ENCODE data around the gene SMOC1. TPM values are rescaled to one million over a fixed set of nuclear protein-coding genes. Genes with fewer than 3 reads are reported as not detected.

Gene SMOC1
- total RNA-seq, 3 donors from 2014 or later (not counting 1 experiment from before 2014, with no cell fraction given): not detected

- no peak overlapping the region for H3K4me3 ChIP-seq (ENCODE audit: low read length)
- H3K36me3 ChIP-seq (ENCODE audit: control insufficient read depth, insufficient read depth, low read length): no peaks in the 10 kb centered on the region
- TF ChIP-seq, protein P1, sequence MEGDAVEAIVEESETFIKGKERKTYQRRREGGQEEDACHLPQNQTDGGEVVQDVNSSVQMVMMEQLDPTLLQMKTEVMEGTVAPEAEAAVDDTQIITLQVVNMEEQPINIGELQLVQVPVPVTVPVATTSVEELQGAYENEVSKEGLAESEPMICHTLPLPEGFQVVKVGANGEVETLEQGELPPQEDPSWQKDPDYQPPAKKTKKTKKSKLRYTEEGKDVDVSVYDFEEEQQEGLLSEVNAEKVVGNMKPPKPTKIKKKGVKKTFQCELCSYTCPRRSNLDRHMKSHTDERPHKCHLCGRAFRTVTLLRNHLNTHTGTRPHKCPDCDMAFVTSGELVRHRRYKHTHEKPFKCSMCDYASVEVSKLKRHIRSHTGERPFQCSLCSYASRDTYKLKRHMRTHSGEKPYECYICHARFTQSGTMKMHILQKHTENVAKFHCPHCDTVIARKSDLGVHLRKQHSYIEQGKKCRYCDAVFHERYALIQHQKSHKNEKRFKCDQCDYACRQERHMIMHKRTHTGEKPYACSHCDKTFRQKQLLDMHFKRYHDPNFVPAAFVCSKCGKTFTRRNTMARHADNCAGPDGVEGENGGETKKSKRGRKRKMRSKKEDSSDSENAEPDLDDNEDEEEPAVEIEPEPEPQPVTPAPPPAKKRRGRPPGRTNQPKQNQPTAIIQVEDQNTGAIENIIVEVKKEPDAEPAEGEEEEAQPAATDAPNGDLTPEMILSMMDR (IDR thresholded peaks at IDR 0.05): no peak
- H3K9me3 Mint-ChIP-seq: no peaks in the 10 kb centered on the region
- 70% methylated on average over 7 of the region's 8 CpGs for WGBS (ENCODE audit: insufficient coverage)
- no peaks in the 10 kb centered on the region for H3K9me3 ChIP-seq (ENCODE audit: control insufficient read depth, insufficient read depth, low read length)
- no peak overlapping the region for H3K4me3 Mint-ChIP-seq
- no peaks in the 10 kb centered on the region for H3K4me1 ChIP-seq (ENCODE audit: control insufficient read depth, insufficient read depth, low read length)
- H3K27ac ChIP-seq (ENCODE audit: low read length): no peak overlapping the region
- H3K27me3 Mint-ChIP-seq (ENCODE audit: low read depth in 2 of 2): peaks cover 7 to 10% of the 10 kb centered on the region in 2 donors
- no peaks in the 10 kb centered on the region for H3K27me3 ChIP-seq (ENCODE audit: control insufficient read depth, insufficient read depth, low read length)
- ATAC-seq (no peak), DNase-seq (no peak)
- H3K27ac Mint-ChIP-seq: no peak overlapping the region
- intact Hi-C loops (cut with micrococcal nuclease): no loop called here
- H3K36me3 Mint-ChIP-seq: no peaks in the 10 kb centered on the region
- H3K4me1 Mint-ChIP-seq: no peaks in the 10 kb centered on the region
Observed at GRCh38 chr14:69855180-69855832, 23.9 kb upstream of the SMOC1 start.

GRCh38 chr14:69858801-69859200 is 20.4 kb upstream of the SMOC1 start:
- 81% methylated on average over 8 of the region's 8 CpGs for WGBS (ENCODE audit: insufficient coverage)
- Histone ChIP-seq H3K4me1 (ENCODE audit: control insufficient read depth, insufficient read depth, low read length) (no peaks in the 10 kb centered on the region), H3K36me3 (ENCODE audit: control insufficient read depth, insufficient read depth, low read length) (no peaks in the 10 kb centered on the region), H3K4me3 (ENCODE audit: low read length) (no peak overlapping the region), H3K27ac (ENCODE audit: low read length) (no peak overlapping the region), H3K9me3 (ENCODE audit: control insufficient read depth, insufficient read depth, low read length) (no peaks in the 10 kb centered on the region), H3K27me3 (ENCODE audit: control insufficient read depth, insufficient read depth, low read length) (no peaks in the 10 kb centered on the region)
- H3K27me3 Mint-ChIP-seq (ENCODE audit: low read depth in 2 of 2): peaks cover 13 to 15% of the 10 kb centered on the region in 2 donors
- H3K9me3 Mint-ChIP-seq: no peaks in the 10 kb centered on the region
- no peak overlapping the region for H3K4me3 Mint-ChIP-seq
- H3K36me3 Mint-ChIP-seq: no peaks in the 10 kb centered on the region
- no peak for DNase-seq
- no peaks in the 10 kb centered on the region for H3K4me1 Mint-ChIP-seq
- ATAC-seq: no peak
- no peak overlapping the region for H3K27ac Mint-ChIP-seq
- TF ChIP-seq, protein P1 (IDR thresholded peaks at IDR 0.05): no peak
- intact Hi-C loops (cut with micrococcal nuclease): no loop called here

GRCh38 chr14:69859591-69859990 is 19.6 kb upstream of the SMOC1 start:
- Mint-ChIP-seq H3K9me3 (peaks cover 0 to under 1% of the 10 kb centered on the region in 2 donors), H3K27ac (no peak overlapping the region), H3K36me3 (no peaks in the 10 kb centered on the region), H3K4me1 (no peaks in the 10 kb centered on the region), H3K4me3 (no peak overlapping the region), H3K27me3 (ENCODE audit: low read depth in 2 of 2) (peaks cover 16 to 21% of the 10 kb centered on the region in 2 donors)
- TF ChIP-seq, protein P1 (IDR thresholded peaks at IDR 0.05): no peak
- no peaks in the 10 kb centered on the region for H3K27me3 ChIP-seq (ENCODE audit: control insufficient read depth, insufficient read depth, low read length)
- no peaks in the 10 kb centered on the region for H3K4me1 ChIP-seq (ENCODE audit: control insufficient read depth, insufficient read depth, low read length)
- DNase-seq: no peak
- intact Hi-C loops (cut with micrococcal nuclease): no loop called here
- H3K4me3 ChIP-seq (ENCODE audit: low read length): no peak overlapping the region
- H3K27ac ChIP-seq (ENCODE audit: low read length): no peak overlapping the region
- ATAC-seq: no peak
- no peaks in the 10 kb centered on the region for H3K36me3 ChIP-seq (ENCODE audit: control insufficient read depth, insufficient read depth, low read length)
- no peaks in the 10 kb centered on the region for H3K9me3 ChIP-seq (ENCODE audit: control insufficient read depth, insufficient read depth, low read length)
- WGBS (ENCODE audit: insufficient coverage): 88% methylated on average over 14 of the region's 14 CpGs

DNA sequence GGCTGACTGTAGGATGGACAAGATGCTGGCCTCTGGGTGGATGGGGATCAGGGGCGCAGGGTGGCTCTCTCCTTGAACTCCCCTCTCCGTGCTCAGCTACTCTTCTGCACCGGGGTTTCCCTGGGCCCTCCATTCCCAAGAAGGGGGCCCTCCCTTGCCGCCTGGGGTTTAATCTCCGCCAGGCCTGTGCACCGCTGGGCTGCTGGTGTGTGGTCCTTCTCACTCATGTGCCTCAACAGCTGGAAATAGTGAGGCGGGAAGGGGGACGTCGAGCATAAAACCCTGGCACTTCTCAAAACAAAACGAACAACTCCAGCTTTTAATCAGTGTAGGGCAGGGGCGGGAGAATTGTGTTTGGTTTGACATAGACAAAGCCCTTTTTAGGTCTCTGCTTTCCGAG is 19.0 kb upstream of the SMOC1 start:
- H3K27ac Mint-ChIP-seq: no peak overlapping the region
- TF ChIP-seq, protein P1 (IDR thresholded peaks at IDR 0.05): no peak
- H3K27me3 Mint-ChIP-seq (ENCODE audit: low read depth in 2 of 2): peaks cover 14 to 24% of the 10 kb centered on the region in 2 donors
- Histone ChIP-seq H3K27ac (ENCODE audit: low read length) (no peak overlapping the region), H3K4me3 (ENCODE audit: low read length) (no peak overlapping the region), H3K4me1 (ENCODE audit: control insufficient read depth, insufficient read depth, low read length) (no peaks in the 10 kb centered on the region), H3K9me3 (ENCODE audit: control insufficient read depth, insufficient read depth, low read length) (no peaks in the 10 kb centered on the region), H3K36me3 (ENCODE audit: control insufficient read depth, insufficient read depth, low read length) (no peaks in the 10 kb centered on the region), H3K27me3 (ENCODE audit: control insufficient read depth, insufficient read depth, low read length) (no peaks in the 10 kb centered on the region)
- H3K4me3 Mint-ChIP-seq: no peak overlapping the region
- intact Hi-C loops (cut with micrococcal nuclease): no loop called here
- peaks cover 0 to 2% of the 10 kb centered on the region in 2 donors for H3K9me3 Mint-ChIP-seq
- ATAC-seq: no peak
- H3K36me3 Mint-ChIP-seq: no peaks in the 10 kb centered on the region
- DNase-seq: no peak
- WGBS (ENCODE audit: insufficient coverage): 80% methylated on average over 11 of the region's 12 CpGs
- H3K4me1 Mint-ChIP-seq: no peaks in the 10 kb centered on the region
